ENCODE measurements around the gene HINFP. TPM values are rescaled to one million over a fixed set of nuclear protein-coding genes. Genes with fewer than 3 reads are reported as not detected.

The HINFP gene
- total and polyA plus RNA-seq, 2 of the 8 experiments (the other 6 are each of a cell fraction or from before 2014, with no cell fraction given): 35.0 to 37.3 TPM

DNA sequence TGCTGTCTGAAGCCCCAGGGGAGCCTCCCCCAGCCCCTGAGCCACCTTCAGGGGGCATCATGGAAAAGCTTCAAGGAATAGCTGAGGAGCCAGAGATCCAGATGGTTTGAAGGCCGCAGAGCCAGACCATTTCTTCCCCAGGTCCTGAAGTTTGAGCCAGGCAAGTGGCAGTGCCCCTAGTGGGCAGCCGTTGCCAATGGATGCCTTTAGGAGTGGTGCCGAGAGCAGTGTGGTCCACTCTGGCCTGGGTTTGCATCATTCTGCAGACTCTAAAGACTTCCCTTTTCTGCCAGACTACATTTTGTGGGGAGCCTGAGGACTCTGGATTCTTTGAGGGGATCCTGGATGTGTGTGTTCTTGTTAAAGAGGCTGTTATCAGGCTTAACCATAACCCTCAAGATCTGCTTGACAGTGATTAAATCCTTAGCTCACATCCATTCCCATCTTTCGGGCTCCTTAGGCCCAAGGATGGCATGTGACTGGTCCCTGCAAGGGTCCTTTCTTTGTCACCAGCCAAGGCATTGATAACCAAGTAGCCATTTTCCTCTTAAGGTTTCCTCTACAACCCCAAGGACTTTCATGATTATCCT lies 13.1 kb downstream of the HINFP start:
- H3K36me3 ChIP-seq (ENCODE audit: control insufficient read depth in 2 of 4, insufficient read depth in 4 of 4, low read length in 3 of 4): peaks cover 23 to 37% (median 28%) of the 10 kb centered on the region in 4 experiments
- no peak overlapping the region for H4K5ac ChIP-seq (ENCODE audit: insufficient read length, low read depth, low read length)
- H3K4me1 ChIP-seq (replicated peaks in 1 of 4; ENCODE audit: control insufficient read depth in 3 of 4, insufficient read depth in 4 of 4, low read length in 3 of 4): no peaks in the 10 kb centered on the region
- no peaks in the 10 kb centered on the region for H3K79me2 ChIP-seq (ENCODE audit: control insufficient read depth in 1 of 2, insufficient read depth in 2 of 2, low read length in 2 of 2)
- no peak overlapping the region for H2BK5ac ChIP-seq (ENCODE audit: low read depth, low read length)
- no peak overlapping the region for H3K4me3 ChIP-seq (ENCODE audit: extremely low read depth in 1 of 4, insufficient read depth in 2 of 4, low read depth in 3 of 4, low read length in 4 of 4)
- H2BK120ac ChIP-seq (replicated peaks; ENCODE audit: low read depth, low read length): no peak overlapping the region
- no peak for FAIRE-seq
- no peaks in the 10 kb centered on the region for H3K27me3 ChIP-seq (replicated peaks in 1 of 4; ENCODE audit: control insufficient read depth in 3 of 4, extremely low read depth in 1 of 4, insufficient read depth in 3 of 4, low read length in 3 of 4)
- H3K4me2 ChIP-seq (ENCODE audit: insufficient read depth in 1 of 2, low read depth in 2 of 2, low read length in 2 of 2): no peak overlapping the region
- H2BK15ac ChIP-seq (ENCODE audit: low read length): no peak overlapping the region
- peak in 1 of 2 experiments; percentile 61 for DNase-seq (ENCODE audit: low read depth in 1 of 2, low spot score in 2 of 2)
- ChIA-PET POLR2A (ENCODE audit: partially characterized antibody) (interaction anchor here (0.8 to 2.0 kb wide), 11 partner anchors 8 to 116 kb away, joined by 3 to 7 read pairs (median 4); partner anchors contain the start of genes C2CD2L, DPAGT1, HINFP and NLRX1), CTCF (ENCODE audit: partially characterized antibody) (interaction anchor here (0.7 to 5.9 kb wide), 28 partner anchors 9 to 269 kb away, joined by 3 to 33 read pairs (median 5); partner anchors contain the start of gene ABCG4)
- no peaks in the 10 kb centered on the region for H3K9me3 ChIP-seq (ENCODE audit: insufficient read depth in 2 of 2, low read depth in 1 of 2, low read length in 1 of 2)
- no peak overlapping the region for H4K8ac ChIP-seq (ENCODE audit: extremely low read depth, insufficient read depth, low read length)
- H4K20me1 ChIP-seq (replicated peaks in 1 of 2; ENCODE audit: control insufficient read depth in 1 of 2, insufficient read depth in 2 of 2, low read length in 2 of 2): peaks cover 0 to 5% of the 10 kb centered on the region in 2 experiments
- no peaks in the 10 kb centered on the region for H3K23me2 ChIP-seq (ENCODE audit: low read depth, low read length)
- no peaks in the 10 kb centered on the region for H3K79me1 ChIP-seq (ENCODE audit: low read depth, low read length)
- no peak overlapping the region for H3K14ac ChIP-seq (ENCODE audit: insufficient read length)
- no peak overlapping the region for H4K91ac ChIP-seq (replicated peaks; ENCODE audit: insufficient read length, low read length)
- no peak overlapping the region for H2AFZ ChIP-seq (ENCODE audit: low read length)
- no peak overlapping the region for H2BK20ac ChIP-seq (ENCODE audit: low read length)
- no peak overlapping the region for H3K27ac ChIP-seq (ENCODE audit: low read depth, low read length)
- H2BK12ac ChIP-seq (ENCODE audit: low read depth, low read length): no peak overlapping the region
- no peak overlapping the region for H3K4ac ChIP-seq (replicated peaks; ENCODE audit: insufficient read length, low read depth, low read length)
- H3K9ac ChIP-seq (replicated peaks in 1 of 4; ENCODE audit: extremely low read depth in 1 of 4, low read depth in 3 of 4, low read length in 3 of 4): no peak overlapping the region
- TF ChIP-seq SRF (IDR thresholded peaks at IDR 0.05; ENCODE audit: low read depth, low read length) (no peak), RBBP5 (IDR thresholded peaks at IDR 0.05; ENCODE audit: borderline replicate concordance, low read depth, low read length) (no peak), EGR1 (IDR thresholded peaks at IDR 0.05; ENCODE audit: borderline replicate concordance, low read depth, low read length) (no peak), RAD21 (IDR thresholded peaks at IDR 0.05 in 1 of 2, conservative IDR thresholded peaks at IDR 0.05 in 1 of 2; ENCODE audit: low read depth in 2 of 2, low read length in 2 of 2) (peak; percentile 31 to 42; a peak in 2 of 4 replicates), KDM4A (IDR thresholded peaks at IDR 0.05; ENCODE audit: low read depth, low read length, severe bottlenecking) (no peak)
- TF ChIP-seq, protein P1, sequence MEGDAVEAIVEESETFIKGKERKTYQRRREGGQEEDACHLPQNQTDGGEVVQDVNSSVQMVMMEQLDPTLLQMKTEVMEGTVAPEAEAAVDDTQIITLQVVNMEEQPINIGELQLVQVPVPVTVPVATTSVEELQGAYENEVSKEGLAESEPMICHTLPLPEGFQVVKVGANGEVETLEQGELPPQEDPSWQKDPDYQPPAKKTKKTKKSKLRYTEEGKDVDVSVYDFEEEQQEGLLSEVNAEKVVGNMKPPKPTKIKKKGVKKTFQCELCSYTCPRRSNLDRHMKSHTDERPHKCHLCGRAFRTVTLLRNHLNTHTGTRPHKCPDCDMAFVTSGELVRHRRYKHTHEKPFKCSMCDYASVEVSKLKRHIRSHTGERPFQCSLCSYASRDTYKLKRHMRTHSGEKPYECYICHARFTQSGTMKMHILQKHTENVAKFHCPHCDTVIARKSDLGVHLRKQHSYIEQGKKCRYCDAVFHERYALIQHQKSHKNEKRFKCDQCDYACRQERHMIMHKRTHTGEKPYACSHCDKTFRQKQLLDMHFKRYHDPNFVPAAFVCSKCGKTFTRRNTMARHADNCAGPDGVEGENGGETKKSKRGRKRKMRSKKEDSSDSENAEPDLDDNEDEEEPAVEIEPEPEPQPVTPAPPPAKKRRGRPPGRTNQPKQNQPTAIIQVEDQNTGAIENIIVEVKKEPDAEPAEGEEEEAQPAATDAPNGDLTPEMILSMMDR (IDR thresholded peaks at IDR 0.05; ENCODE audit: control extremely low read depth in 1 of 3, insufficient read depth in 1 of 3, low read depth in 1 of 3, low read length in 3 of 3): peak; percentile 62 to 83 (median 82)
- H3K56ac ChIP-seq (replicated peaks; ENCODE audit: insufficient read length, low read depth, low read length): no peak overlapping the region
- H2AK5ac ChIP-seq (ENCODE audit: low read depth, low read length): no peak overlapping the region
- no peak overlapping the region for H3K23ac ChIP-seq (ENCODE audit: insufficient read length)
- WGBS, 2 experiments (ENCODE audit: extremely low coverage in 1 of 2, insufficient coverage in 1 of 2, insufficient read length in 1 of 2, insufficient replicate concordance in 2 of 2, low coverage in 1 of 2, low lambda C conversion rate in 2 of 2, missing lambda C conversion rate in 1 of 2): 86% methylated on average over 4 of the region's 4 CpGs; no CpG with 5 or more reads in 1 of the 2 experiments
- no peak overlapping the region for H3K18ac ChIP-seq (ENCODE audit: extremely low read depth, low read length)

All from H1 (cell line).